Measurements from ENCODE around the gene VPS52. TPM values are rescaled to one million over a fixed set of nuclear protein-coding genes. Genes with fewer than 3 reads are reported as not detected.
A peak's percentile ranks its signal among the peaks of the same experiment; 100 is the strongest.

The VPS52 gene
- total and polyA plus RNA-seq, 2 donors (not counting 1 experiment from before 2014, with no cell fraction given) = 100 to 144 TPM

- Histone ChIP-seq H3K27ac (ENCODE audit: low read length in 2 of 2) (peak overlapping the region in 1 of 2 donors; percentile 68), H3K79me2 (ENCODE audit: control insufficient read depth, insufficient read depth, low read length) (peaks cover 45% of the 10 kb centered on the region), H3K27me3 (replicated peaks in 1 of 4; ENCODE audit: control extremely low read depth in 1 of 4, control insufficient read depth in 3 of 4, insufficient read depth in 4 of 4, low read length in 3 of 4) (no peaks in the 10 kb centered on the region), H3K4me3 (ENCODE audit: control extremely low read depth in 1 of 5, extremely low read depth in 1 of 5, insufficient read depth in 1 of 5, low read depth in 2 of 5, low read length in 4 of 5) (peak overlapping the region; percentile 78 to 99 (median 86)), H4K20me1 (ENCODE audit: control insufficient read depth, insufficient read depth, low read length, poor library complexity, severe bottlenecking) (no peaks in the 10 kb centered on the region), H2AFZ (ENCODE audit: insufficient read depth, low read depth, low read length, poor library complexity, severe bottlenecking) (peak overlapping the region; percentile 96), H3K9me3 (ENCODE audit: control extremely low read depth in 1 of 3, control insufficient read depth in 2 of 3, insufficient read depth in 1 of 3, low read length in 2 of 3) (no peaks in the 10 kb centered on the region), H3K4me1 (ENCODE audit: control insufficient read depth in 2 of 2, insufficient read depth in 2 of 2, low read length in 2 of 2) (peaks cover 19 to 25% of the 10 kb centered on the region in 2 donors), H3K36me3 (replicated peaks in 1 of 2; ENCODE audit: control extremely low read depth in 1 of 2, control insufficient read depth in 1 of 2, extremely low read depth in 1 of 2, insufficient read depth in 2 of 2, low read length in 1 of 2) (peaks cover 0 to 50% of the 10 kb centered on the region in 2 experiments), H3K4me2 (replicated peaks; ENCODE audit: low read depth, low read length, poor library complexity, severe bottlenecking) (peak overlapping the region; percentile 77), H3K9ac (ENCODE audit: low read length) (peak overlapping the region; percentile 79)
- TF ChIP-seq EZH2 (IDR thresholded peaks at IDR 0.05; ENCODE audit: borderline replicate concordance, insufficient read depth, low read depth, low read length, poor library complexity, severe bottlenecking) (no peak), CTCF (IDR thresholded peaks at IDR 0.05) (no peak)
- ChIA-PET POLR2A (interaction anchor here (0.8 to 3.4 kb wide), 10 partner anchors 7 to 137 kb away, joined by 3 to 39 read pairs (median 8); partner anchors contain the start of genes B3GALT4, RGL2, RPS18 and TAPBP), CTCF (interaction anchor here (0.8 to 2.6 kb wide), 12 partner anchors 9 to 102 kb away, joined by 3 to 17 read pairs (median 8); partner anchors contain the start of genes B3GALT4, RGL2, RPS18 and RXRB)
- peak overlapping the region; percentile 33 for H3K27ac Mint-ChIP-seq
- no peaks in the 10 kb centered on the region for H3K27me3 Mint-ChIP-seq
- WGBS (ENCODE audit: insufficient coverage) = 4% methylated on average over 8 of the region's 21 CpGs
- H3K9me3 Mint-ChIP-seq (ENCODE audit: insufficient read depth) = no peaks in the 10 kb centered on the region
- peaks cover 38% of the 10 kb centered on the region for H3K4me1 Mint-ChIP-seq
- intact Hi-C loops (cut with micrococcal nuclease) = loop anchor here (2.0 kb wide), 1 partner anchor 40 kb away; no protein-coding TSS in a partner anchor
- ATAC-seq (ENCODE audit: low read depth) (no peak), DNase-seq (no peak)
- H3K4me3 Mint-ChIP-seq = peak overlapping the region; percentile 93
These were observed 16.7 kb upstream of the VPS52 start for GRCh38 chr6:33288141-33288920.

Measured in B cell (primary cell).